Tibial artery (tissue), 4 donors: ENCODE data around the gene NKIRAS1.
"Not testable (repeated sequence)": the region's sequence is repeated elsewhere in the genome, so short reads cannot be mapped to it uniquely, and the experiment has no call there.

Experiments used
- DNase-seq, 2 donors: peaks; one replicate each; pipeline ENCODE4 v3.0.0-alpha.2; 2019
- H3K27ac ChIP-seq, 2 donors: fragments of 200-600 bp; sonication (generic) in 1 of 2; 1 replicate in 1 of 2; 2 replicates in 1 of 2; pipeline ENCODE4 v1.5.1; 2018 to 2019; ENCODE audit warnings: mild to moderate bottlenecking in 1 of 2
- H3K27me3 ChIP-seq, 2 donors: fragments of 200-600 bp; sonication (generic) in 1 of 2; one replicate each; pipeline versions ENCODE4 v1.5.1 to v1.6.0; 2016 to 2019
- H3K36me3 ChIP-seq, 3 donors: fragments of 200-600 bp; sonication (generic) in 2 of 3; one replicate each; pipeline ENCODE4 v1.5.1; 2016 to 2019; ENCODE audit warnings: mild to moderate bottlenecking in 2 of 3
- H3K4me1 ChIP-seq, 4 donors: fragments of 200-600 bp; sonication (generic) in 2 of 4; 1 replicate in 3 of 4; 2 replicates in 1 of 4; pipeline ENCODE4 v1.5.1; 2016 to 2019
- H3K4me3 ChIP-seq, 2 donors: fragments of 200-600 bp; sonication (generic) in 1 of 2; 1 replicate in 1 of 2; 2 replicates in 1 of 2; pipeline ENCODE4 v1.5.1; 2018 to 2019; ENCODE audit warnings: mild to moderate bottlenecking in 2 of 2
- H3K9me3 ChIP-seq, 3 donors: fragments of 200-600 bp; sonication (generic) in 1 of 3; one replicate each; pipeline ENCODE4 v1.5.1; 2016 to 2019
- intact Hi-C: fragments of 100-400 bp; cut with DNase I; formaldehyde crosslinking; loops from one replicate; pipeline ENCODE4 v1.15.0; 2023; ENCODE audit warnings: low total_unique reads
- TF ChIP-seq, protein P1 (sequence below), 2 experiments: fragments of 200-600 bp in 1 of 2; fragments of 450-650 bp in 1 of 2; IDR thresholded peaks; one replicate each; pipeline ENCODE4 v1.5.1; 2017 to 2019; ENCODE audit warnings: antibody characterized with exemption in 2 of 2, mild to moderate bottlenecking in 1 of 2, moderate library complexity in 1 of 2

NKIRAS1 gene

DNA sequence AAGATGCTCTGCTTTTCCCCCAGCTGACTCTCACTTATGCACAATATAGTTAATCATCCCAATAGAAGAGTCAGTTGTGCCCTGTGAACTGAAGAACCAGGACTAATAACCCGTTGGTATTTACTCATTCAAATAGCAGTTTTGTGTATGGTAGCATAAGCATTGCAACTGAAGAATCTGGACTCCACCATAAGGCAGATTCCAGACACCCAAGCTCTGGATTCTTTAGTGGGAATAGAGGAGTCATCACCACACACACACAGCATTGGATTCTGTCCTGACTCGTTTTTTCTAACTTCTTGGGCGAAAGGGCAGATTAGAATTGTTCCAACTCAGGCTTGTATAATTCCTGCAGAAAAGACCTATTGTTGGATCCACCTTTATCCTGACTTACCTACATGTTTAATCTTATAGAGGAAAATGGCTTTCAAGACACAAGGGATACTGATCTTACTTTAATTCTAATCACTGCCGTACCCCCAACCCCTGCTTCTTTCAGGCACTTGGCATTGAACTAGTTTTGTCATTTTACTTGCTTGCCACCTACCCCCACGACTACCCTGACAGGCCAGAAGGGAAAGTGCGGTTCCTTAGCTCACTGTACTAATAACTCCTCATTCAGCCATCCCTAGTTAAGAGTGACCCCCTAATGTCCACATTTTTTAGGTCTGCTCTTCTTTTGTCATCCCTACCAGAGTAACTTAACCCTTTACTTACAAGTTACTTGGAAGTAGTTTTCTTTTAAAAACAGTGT is 42.3 kb downstream of the NKIRAS1 start:
- intact Hi-C loops, result no loop called here
- Histone ChIP-seq H3K9me3 (no peaks in the 10 kb centered on the region), H3K36me3 (no peaks in the 10 kb centered on the region), H3K4me3 (no peak overlapping the region), H3K27ac (no peak overlapping the region), H3K4me1 (peaks cover 0 to 28% (median 19%) of the 10 kb centered on the region in 4 donors), H3K27me3 (no peaks in the 10 kb centered on the region)
- TF ChIP-seq, protein P1, sequence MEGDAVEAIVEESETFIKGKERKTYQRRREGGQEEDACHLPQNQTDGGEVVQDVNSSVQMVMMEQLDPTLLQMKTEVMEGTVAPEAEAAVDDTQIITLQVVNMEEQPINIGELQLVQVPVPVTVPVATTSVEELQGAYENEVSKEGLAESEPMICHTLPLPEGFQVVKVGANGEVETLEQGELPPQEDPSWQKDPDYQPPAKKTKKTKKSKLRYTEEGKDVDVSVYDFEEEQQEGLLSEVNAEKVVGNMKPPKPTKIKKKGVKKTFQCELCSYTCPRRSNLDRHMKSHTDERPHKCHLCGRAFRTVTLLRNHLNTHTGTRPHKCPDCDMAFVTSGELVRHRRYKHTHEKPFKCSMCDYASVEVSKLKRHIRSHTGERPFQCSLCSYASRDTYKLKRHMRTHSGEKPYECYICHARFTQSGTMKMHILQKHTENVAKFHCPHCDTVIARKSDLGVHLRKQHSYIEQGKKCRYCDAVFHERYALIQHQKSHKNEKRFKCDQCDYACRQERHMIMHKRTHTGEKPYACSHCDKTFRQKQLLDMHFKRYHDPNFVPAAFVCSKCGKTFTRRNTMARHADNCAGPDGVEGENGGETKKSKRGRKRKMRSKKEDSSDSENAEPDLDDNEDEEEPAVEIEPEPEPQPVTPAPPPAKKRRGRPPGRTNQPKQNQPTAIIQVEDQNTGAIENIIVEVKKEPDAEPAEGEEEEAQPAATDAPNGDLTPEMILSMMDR (IDR thresholded peaks at IDR 0.05), result no peak
- no peak for DNase-seq

DNA sequence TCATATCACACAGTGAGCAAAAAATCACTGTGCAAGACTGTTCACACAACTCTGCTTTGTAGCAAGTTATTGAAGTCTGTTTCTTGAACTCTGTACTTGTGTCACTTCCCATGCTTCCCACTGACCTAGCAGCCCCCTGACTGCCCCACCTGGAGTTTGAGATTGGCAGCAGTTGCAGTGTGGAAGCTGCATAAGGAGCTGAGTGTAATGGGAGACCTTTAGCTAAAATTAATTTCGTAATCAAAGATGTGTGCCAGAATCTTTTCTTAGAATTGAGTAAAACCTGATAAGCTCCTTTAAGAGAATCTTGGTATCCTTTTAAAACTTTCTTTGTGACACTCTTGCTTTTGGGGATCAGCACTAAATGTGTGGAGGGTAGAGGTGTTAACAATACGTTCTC is 42.8 kb downstream of the NKIRAS1 start:
- no peak for DNase-seq
- H3K4me1 ChIP-seq, result peaks cover 0 to 28% (median 19%) of the 10 kb centered on the region in 4 donors
- no peaks in the 10 kb centered on the region for H3K9me3 ChIP-seq
- H3K36me3 ChIP-seq, result no peaks in the 10 kb centered on the region
- intact Hi-C loops, result no loop called here
- H3K27me3 ChIP-seq, result no peaks in the 10 kb centered on the region
- TF ChIP-seq, protein P1 (IDR thresholded peaks at IDR 0.05), result no peak
- H3K4me3 ChIP-seq, result no peak overlapping the region
- H3K27ac ChIP-seq, result no peak overlapping the region

DNA sequence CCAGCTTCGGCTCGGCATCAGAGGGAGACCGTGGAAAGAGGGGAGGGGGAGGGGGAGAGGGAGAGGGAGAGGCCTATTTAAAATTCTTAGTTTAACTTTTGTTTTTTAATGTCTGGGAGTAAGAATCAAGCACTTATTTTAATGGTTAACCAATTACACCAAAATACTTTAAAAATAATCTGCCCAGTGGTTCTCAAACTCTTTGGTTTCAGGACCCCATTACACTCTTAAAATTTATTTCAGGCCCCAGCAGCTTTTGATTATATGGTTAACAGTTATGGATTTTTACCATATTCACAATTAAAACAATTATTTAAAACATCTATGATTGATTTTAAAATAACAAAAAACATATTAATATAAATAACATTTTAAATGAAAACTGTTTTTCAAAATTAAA is 44.5 kb downstream of the NKIRAS1 start:
- no peak overlapping the region for H3K27ac ChIP-seq
- intact Hi-C loops, result no loop called here
- H3K4me3 ChIP-seq, result no peak overlapping the region
- TF ChIP-seq, protein P1 (IDR thresholded peaks at IDR 0.05), result no peak
- no peak for DNase-seq
- H3K36me3 ChIP-seq, result no peaks in the 10 kb centered on the region
- no peaks in the 10 kb centered on the region for H3K9me3 ChIP-seq
- H3K4me1 ChIP-seq, result peaks cover 0 to 37% (median 15%) of the 10 kb centered on the region in 4 donors
- no peaks in the 10 kb centered on the region for H3K27me3 ChIP-seq

DNA sequence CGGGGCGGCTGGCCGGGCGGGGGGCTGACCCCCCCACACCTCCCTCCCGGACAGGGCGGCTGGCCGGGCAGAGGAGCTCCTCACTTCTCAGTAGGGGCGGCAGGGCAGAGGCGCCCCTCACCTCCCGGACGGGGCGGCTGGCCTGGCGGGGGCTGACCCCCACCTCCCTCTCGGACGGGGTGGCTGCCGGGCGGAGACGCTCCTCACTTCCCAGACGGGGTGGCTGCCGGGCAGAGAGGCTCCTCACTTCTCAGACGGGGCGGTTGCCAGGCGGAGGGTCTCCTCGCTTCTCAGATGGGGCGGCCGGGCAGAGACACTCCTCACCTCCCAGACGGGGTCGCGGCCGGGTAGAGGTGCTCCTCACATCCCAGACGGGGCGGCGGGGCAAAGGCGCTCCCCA is 45.4 kb downstream of the NKIRAS1 start:
- H3K4me3 ChIP-seq, H3K9me3 ChIP-seq, H3K27ac ChIP-seq, H3K27me3 ChIP-seq, intact Hi-C loops, DNase-seq, H3K36me3 ChIP-seq: not testable (repeated sequence)
- peaks cover 0 to 35% (median 9%) of the 10 kb centered on the region in 4 donors for H3K4me1 ChIP-seq

DNA sequence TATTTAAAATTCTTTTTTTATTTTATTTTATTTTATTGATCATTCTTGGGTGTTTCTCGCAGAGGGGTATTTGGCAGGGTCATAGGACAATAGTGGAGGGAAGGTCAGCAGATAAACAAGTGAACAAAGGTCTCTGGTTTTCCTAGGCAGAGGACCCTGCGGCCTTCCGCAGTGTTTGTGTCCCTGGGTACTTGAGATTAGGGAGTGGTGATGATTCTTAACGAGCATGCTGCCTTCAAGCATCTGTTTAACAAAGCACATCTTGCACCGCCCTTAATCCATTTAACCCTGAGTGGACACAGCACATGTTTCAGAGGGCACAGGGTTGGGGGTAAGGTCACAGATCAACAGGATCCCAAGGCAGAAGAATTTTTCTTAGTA is 46.1 kb downstream of the NKIRAS1 start:
- intact Hi-C loops, H3K27ac ChIP-seq, H3K27me3 ChIP-seq, H3K4me3 ChIP-seq, H3K36me3 ChIP-seq, H3K9me3 ChIP-seq, DNase-seq: not testable (repeated sequence)
- peaks cover 0 to 40% (median 16%) of the 10 kb centered on the region in 4 donors for H3K4me1 ChIP-seq

DNA sequence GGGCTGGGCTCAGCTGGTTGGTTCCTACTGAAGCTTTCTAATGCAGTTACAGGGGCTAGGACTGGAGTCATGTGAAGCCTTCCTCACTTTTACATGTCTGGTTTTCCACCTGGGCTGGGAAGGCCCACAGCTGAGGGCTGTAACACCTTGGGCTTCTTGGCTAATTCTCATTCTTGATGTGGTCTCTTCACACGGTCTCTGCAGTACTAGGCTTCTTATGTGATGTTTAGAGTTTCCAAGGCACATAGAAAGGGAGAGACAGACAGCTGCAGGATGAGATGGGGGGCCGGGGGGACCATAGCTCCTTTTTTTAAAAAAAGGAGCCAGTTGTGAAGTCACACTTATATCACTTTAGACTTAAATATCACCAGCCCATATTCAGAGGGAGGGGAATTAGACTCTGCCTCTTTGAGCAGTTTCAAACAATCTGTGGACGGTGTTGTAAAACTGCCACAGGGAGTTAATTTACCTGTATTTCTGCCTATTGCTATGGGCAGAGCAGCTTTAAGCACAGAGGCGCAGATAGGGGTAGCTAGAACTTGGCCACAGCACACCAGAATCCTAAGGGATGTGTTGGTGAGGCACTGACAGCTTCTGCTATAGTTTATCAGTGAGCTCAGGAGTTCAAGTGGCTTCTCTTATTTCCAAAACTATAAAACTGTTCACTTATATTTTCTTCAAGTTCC is 46.7 kb downstream of the NKIRAS1 start:
- no peaks in the 10 kb centered on the region for H3K36me3 ChIP-seq
- no peak for DNase-seq
- intact Hi-C loops, result no loop called here
- peaks cover 0 to 46% (median 21%) of the 10 kb centered on the region in 4 donors for H3K4me1 ChIP-seq
- H3K27ac ChIP-seq, result no peak overlapping the region
- no peak overlapping the region for H3K4me3 ChIP-seq
- TF ChIP-seq, protein P1 (IDR thresholded peaks at IDR 0.05), result no peak
- no peaks in the 10 kb centered on the region for H3K27me3 ChIP-seq
- H3K9me3 ChIP-seq, result no peaks in the 10 kb centered on the region
